ENCODE data around the gene JAG1. TPM values are rescaled to one million over a fixed set of nuclear protein-coding genes. Genes with fewer than 3 reads are reported as not detected.

JAG1 gene
- total and polyA plus RNA-seq, 9 of the 15 experiments (the other 6 are each of a cell fraction or from before 2014, with no cell fraction given): 0.04 to 0.40 (median 0.07) TPM

DNA sequence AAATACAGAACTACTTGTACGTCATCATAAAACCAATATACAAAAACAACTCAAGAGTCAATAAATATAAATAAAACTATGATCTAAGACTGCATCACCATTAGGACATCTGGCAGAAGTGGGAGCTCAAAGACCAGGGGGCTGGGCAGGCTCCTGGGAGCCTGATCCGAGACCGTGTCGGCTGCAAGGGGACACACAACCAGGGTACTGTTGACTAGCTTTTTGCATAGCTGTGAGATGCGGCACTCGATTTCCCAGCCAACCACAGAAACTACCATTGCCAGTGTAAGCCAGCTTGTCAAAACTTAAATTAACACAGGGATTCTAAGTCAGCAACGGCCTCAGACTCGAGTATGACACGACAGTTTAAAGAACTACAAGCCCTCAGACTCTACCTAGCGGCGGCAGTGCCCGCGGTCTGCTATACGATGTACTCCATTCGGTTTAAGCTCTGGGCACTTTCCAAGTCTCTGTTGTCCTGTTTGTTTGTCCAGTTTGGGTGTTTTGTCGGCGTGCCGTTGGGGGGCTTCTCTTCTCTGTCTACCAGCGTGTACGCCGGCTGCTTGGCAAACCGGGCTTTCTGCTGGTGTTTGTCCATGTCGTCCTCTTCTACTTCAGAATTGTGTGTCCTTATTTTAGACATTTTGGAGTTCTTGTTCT lies 34.6 kb downstream of the JAG1 start:
- ATAC-seq (no peak), FAIRE-seq (no peak), DNase-seq (ENCODE audit: extremely low read depth in 1 of 4, low spot score in 3 of 4) (no peak)
- in situ Hi-C loops (cut with MboI): no loop called here
- Histone ChIP-seq H3K4me1 (replicated peaks in 1 of 2; ENCODE audit: control insufficient read depth in 2 of 2, insufficient read depth in 2 of 2, low read length in 2 of 2) (no peaks in the 10 kb centered on the region), H4K20me1 (replicated peaks; ENCODE audit: control insufficient read depth, insufficient read depth, low read length) (no peaks in the 10 kb centered on the region), H3K4me2 (ENCODE audit: insufficient read depth, low read length) (no peak overlapping the region), H3K9me1 (ENCODE audit: control insufficient read depth, insufficient read depth, low read length) (no peaks in the 10 kb centered on the region), H3K27ac (ENCODE audit: extremely low read depth, low read depth, low read length) (no peak overlapping the region), H3K9me3 (replicated peaks; ENCODE audit: control insufficient read depth, insufficient read depth, low read depth, low read length) (no peaks in the 10 kb centered on the region), H2AFZ (ENCODE audit: low read depth, low read length) (no peak overlapping the region), H3K9ac (ENCODE audit: insufficient read depth in 1 of 2, low read depth in 2 of 2, low read length in 2 of 2) (no peak overlapping the region), H3K79me2 (ENCODE audit: control insufficient read depth, insufficient read depth, low read length) (no peaks in the 10 kb centered on the region), H3K36me3 (ENCODE audit: control insufficient read depth, insufficient read depth, low read length) (no peaks in the 10 kb centered on the region), H3K27me3 (ENCODE audit: control insufficient read depth in 2 of 2, insufficient read depth in 2 of 2, low read length in 2 of 2) (peaks cover 5 to 33% of the 10 kb centered on the region in 2 experiments; a peak in 4 of 5 replicates), H3K4me3 (no peak overlapping the region)
- ChIA-PET POLR2A (no interaction called here), CTCF (ENCODE audit: low intra/inter-chr PET ratio) (no interaction called here)
- intact Hi-C loops (cut with micrococcal nuclease): no loop called here
- no TSS peak for BruUV-seq (replicated peaks)
- no peak for TF ChIP-seq FOXJ2 (tag; IDR thresholded peaks at IDR 0.05)
- TF ChIP-seq CXXC5 (CRISPR knock-in tag; IDR thresholded peaks at IDR 0.05): no peak
- TF ChIP-seq CBX2 (IDR thresholded peaks at IDR 0.05; ENCODE audit: insufficient read depth, low read length, poor library complexity, severe bottlenecking): no peak
- no peak for TF ChIP-seq NCOR1 (IDR thresholded peaks at IDR 0.05)
- no peak for TF ChIP-seq RFX7 (CRISPR knock-in tag; IDR thresholded peaks at IDR 0.05)
- no peak for TF ChIP-seq BCL6 (CRISPR knock-in tag; IDR thresholded peaks at IDR 0.05)
- no peak for TF ChIP-seq MAZ (CRISPR knock-in tag; conservative IDR thresholded peaks at IDR 0.05 in 1 of 2, IDR thresholded peaks at IDR 0.05 in 1 of 2)
- TF ChIP-seq ZNF408 (CRISPR knock-in tag; IDR thresholded peaks at IDR 0.05; ENCODE audit: low read depth): no peak
- TF ChIP-seq EP300 (IDR thresholded peaks at IDR 0.05; ENCODE audit: low read length): no peak
- TF ChIP-seq SMARCB1 (IDR thresholded peaks at IDR 0.05; ENCODE audit: insufficient read length, low read depth): no peak
- no peak for TF ChIP-seq ZNF316 (IDR thresholded peaks at IDR 0.05)
- no peak for TF ChIP-seq EHMT2 (IDR thresholded peaks at IDR 0.05)
- no peak for TF ChIP-seq RBM25 (IDR thresholded peaks at IDR 0.05; ENCODE audit: low read depth, low read length, severe bottlenecking)
- TF ChIP-seq GABPB2 (CRISPR knock-in tag; conservative IDR thresholded peaks at IDR 0.05): no peak
- TF ChIP-seq ADNP (tag; IDR thresholded peaks at IDR 0.05): no peak
- 45% methylated on average over 20 of the region's 23 CpGs for WGBS (ENCODE audit: insufficient coverage, low coverage, missing lambda C conversion rate)

Data from K562 (cell line).